Retinal pigment epithelial cell (primary cell): ENCODE data around the gene TMEFF2.

ENCODE experiments used
- DNase-seq: peaks from one replicate; pipeline ENCODE4 v3.0.0-alpha.2; 2010; ENCODE audit warnings: low read depth
- H3K4me3 ChIP-seq: 2 replicates; pipeline ENCODE4 v1.5.1; 2011; ENCODE audit warnings: mild to moderate bottlenecking, low read length, control low read depth, moderate library complexity
- CTCF ChIP-seq: conservative IDR thresholded peaks from 2 replicates; pipeline ENCODE4 v1.5.1; 2011; ENCODE audit warnings: low read depth, low read length, control low read depth, inconsistent platforms

The TMEFF2 gene

GRCh38 chr2:191916826-191917225, 277.9 kb downstream of the TMEFF2 start:
- H3K4me3 ChIP-seq, result no peak overlapping the region
- TF ChIP-seq CTCF, result no peak
- DNase-seq, result no peak

DNA sequence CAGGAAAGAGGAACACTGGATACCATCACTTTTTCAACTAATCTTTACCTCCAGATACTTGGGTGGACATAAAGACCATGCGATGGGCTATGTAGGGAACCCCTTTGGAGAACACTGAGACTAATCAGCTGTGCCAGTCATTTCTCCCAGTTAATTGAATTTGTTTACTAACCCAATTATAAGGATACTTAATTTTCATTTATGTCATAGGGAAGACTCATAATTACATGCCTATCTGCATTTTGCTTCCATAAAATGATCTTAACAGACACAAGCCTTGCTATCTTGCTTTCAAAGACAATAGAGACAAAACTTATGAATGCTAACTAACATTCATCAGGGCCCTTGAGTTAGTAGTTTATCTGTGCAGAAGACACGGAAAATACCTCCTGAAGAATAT, 279.0 kb downstream of the TMEFF2 start:
- DNase-seq, result no peak
- no peak overlapping the region for H3K4me3 ChIP-seq
- no peak for TF ChIP-seq CTCF

GRCh38 chr2:191913796-191914195, 280.9 kb downstream of the TMEFF2 start:
- no peak for TF ChIP-seq CTCF
- no peak overlapping the region for H3K4me3 ChIP-seq
- no peak for DNase-seq

DNA sequence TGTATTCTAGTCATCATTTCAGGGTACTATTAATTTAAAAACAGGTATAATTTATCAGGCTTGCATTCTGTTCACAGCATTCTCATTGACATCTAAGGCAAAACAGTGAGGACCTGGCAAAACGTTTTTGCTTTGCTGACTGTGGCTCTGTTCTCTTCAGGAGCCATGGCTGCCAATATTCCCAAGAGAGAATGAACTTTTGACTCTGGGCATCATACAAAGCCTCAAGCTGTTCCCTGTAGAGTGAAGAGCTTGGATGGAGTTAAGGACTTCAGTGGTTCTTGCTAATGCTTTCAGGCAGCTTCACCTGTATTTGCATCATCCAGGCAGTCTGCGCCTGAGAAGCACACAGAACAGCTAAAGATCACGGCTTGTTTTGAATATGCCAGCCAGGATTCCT, 282.0 kb downstream of the TMEFF2 start:
- no peak for TF ChIP-seq CTCF
- DNase-seq, result no peak
- H3K4me3 ChIP-seq, result no peak overlapping the region

DNA sequence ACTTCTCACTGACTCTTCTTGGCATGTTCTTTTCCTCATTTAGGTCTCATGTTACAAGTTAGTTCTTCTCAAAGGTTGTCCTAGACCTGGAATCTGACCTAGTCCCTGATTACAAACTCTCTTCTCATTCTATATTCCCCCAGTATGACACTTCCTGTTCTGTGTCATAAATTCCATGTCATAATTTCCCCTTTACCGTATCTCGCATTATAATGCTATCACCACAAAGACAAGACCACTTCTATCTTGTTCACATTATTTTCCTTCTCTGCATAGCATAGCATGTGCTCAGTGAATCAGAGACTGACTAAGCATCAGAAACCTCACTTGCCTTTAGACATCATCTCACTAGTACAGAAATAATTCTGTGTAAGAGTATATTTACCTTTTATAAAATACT, 284.2 kb downstream of the TMEFF2 start:
- no peak for TF ChIP-seq CTCF
- no peak overlapping the region for H3K4me3 ChIP-seq
- DNase-seq, result no peak

DNA sequence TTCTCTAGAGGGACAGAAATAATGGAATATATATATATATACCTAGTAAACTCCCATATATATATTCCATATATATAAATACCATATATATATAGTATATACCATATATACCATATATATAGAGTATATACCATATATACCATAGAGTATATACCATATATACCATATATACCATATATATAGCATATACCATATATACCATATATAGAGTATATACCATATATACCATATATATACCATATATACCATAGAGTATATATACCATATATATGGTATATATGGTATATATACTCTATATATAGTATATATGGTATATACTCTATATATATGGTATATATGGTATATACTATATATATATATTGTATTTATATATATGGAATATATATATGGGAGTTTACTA, 285.9 kb downstream of the TMEFF2 start:
- TF ChIP-seq CTCF, result no peak
- H3K4me3 ChIP-seq, result no peak overlapping the region
- no peak for DNase-seq

DNA sequence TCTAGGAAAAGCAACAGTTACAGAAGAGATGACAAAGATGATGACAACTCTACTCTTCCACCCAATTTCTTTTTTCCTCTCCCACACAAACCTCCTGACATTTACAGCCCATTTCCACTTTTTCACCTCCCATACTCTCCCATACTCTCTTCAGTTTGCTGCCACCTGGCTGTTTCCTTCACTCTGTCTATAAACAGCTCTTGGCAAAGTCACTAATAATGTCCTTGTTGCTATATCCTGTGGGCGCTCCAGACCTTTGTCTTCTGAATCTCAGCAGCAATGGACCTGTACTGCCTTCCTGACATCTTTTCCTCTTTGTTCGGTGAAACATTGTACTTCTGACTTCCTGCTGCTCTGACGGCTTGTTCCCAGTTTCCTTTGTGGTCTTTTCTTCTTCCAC, 287.2 kb downstream of the TMEFF2 start:
- no peak for DNase-seq
- H3K4me3 ChIP-seq, result no peak overlapping the region
- TF ChIP-seq CTCF, result no peak
